Activated CD8-positive, alpha-beta memory T cell treated with anti-CD3 and anti-CD28 coated beads, Interleukin-2, amount 50 U/mL, for 1 hour (primary cell): ENCODE data around the gene AQP12A.
"Not testable (repeated sequence)": the region's sequence is repeated elsewhere in the genome, so short reads cannot be mapped to it uniquely, and the experiment has no call there.

ENCODE experiments used
- DNase-seq: peaks from one replicate; pipeline ENCODE4 v3.0.0-alpha.2; 2020; ENCODE audit errors: extremely low read depth

The AQP12A gene

GRCh38 chr2:240691631-240692420 is at the start of gene AQP12A:
Gene AQP12A, plus strand, starts transcription at chr2:240691866. Its CDS starts 48 bp downstream, at chr2:240691914.
- not testable (repeated sequence) for DNase-seq

DNA sequence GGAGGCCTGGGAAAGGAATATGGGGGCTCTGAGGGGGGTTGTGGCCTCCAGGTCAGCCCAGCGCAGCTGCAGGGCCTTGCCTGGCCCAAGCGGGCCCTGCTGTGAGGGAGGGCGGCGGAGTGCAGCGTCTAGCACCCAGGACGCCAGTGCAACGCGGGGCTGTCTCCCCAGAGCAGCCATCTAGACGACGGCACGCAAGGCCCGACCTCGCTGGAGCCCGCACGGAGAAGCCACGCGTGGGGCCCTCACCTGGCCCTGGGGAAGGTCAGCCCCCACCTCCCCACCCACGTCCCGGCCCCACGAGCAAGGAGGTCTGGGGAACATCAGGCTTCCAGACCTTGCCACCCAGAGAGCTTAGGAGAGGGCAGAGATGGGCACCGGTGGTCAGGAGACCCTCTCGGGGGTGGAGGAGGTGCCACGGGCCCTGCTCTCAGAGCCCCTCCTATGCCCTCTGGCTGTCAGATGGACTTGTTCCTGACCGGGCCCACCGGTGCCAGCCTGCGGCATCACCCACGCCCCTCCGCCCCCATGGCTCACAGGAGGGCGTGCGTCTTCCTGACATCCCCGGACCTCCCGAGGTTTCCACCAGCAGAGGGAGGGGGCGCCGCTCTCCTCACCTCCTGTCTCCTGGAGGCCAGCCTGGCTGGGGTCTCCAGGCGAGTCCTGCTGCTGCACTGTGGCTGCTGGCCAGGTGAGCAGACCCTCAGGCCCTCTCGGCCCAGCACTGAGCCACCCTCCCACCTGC is 49.4 kb upstream of the AQP12A start:
- DNase-seq: no peak

GRCh38 chr2:240642806-240643092 is 48.9 kb upstream of the AQP12A start:
- no peak for DNase-seq

DNA sequence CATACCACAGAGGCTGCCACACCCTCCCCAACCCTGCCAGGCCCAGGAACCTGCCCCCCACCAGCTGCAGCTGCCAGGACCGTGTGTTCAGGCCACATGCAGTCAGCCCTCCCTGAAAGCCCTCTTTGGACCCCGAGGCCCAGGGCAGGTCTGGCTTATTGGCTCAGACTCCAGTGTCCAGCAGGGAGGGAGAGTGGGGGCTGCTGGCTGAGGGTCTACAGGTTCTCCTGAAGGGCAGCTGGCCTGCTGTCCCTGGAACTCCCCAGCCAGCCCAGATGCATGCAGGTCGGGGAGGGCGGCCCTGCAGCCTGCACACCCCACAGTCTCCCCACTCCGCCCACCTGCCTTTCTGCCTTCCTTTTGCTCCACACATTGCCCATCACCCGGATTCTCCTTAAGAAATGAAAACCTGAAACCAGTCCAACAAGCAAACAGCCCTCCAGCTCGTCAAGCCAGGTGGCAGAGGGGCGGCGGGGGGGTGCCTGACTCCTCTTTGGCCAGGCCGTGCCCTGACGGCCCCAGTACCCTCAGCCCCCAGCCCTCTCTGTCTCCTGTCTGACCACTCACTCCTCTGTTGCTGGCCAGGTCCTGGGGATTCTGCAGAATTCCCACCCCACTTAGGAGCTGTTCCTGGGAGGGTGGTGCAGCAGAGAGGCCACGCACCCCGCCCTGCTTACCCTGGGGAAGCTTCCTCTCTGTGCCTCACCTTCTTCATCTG is 48.4 kb upstream of the AQP12A start:
- no peak for DNase-seq

- no peak for DNase-seq
Observed at GRCh38 chr2:240643811-240644150, 47.9 kb upstream of the AQP12A start.

DNA sequence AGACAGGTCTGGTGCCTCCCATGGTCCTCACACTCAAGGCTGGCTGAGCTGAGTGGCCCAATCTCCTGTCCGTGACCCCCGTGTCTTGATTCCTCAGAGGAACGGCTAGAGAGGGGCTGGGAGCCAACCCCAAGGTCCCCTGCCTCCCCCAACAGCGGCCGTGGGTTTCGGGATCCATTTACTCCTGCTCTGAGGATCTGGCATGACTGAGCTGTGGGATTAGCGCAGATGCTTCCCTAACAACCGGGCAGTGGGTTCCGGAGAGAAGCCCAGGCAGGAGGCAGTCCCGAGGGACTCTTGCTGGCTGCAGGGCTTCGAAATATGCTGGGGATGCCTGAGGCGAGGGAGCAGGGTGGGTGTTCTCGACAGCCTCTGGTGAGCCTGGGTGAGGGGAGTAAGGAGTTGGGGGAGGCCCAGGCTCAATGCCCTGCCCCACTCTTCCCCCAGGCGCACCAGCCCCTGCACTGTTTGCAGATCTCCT is 47.5 kb upstream of the AQP12A start:
- no peak for DNase-seq

GRCh38 chr2:240644859-240645301 is 46.8 kb upstream of the AQP12A start:
- DNase-seq: no peak

DNA sequence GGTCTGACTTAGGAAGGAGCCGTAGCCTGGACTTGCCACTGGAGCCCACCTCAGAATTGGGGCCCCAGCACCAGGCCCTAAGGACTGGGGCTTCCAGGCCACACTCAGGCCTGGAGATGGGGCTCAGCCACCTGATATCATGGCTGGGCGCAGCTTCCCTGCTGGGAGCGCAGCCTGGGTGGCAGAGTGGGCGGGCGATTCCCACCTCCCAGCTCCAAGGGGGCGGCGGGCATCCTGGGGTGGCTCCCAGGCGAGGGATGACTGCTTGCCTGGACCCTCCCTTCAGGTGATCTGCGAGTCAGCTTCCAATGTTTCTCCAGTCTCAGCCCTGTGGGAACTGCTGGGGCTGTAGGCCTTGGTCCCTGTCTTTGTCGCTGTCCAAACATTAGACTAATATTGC is 46.3 kb upstream of the AQP12A start:
- DNase-seq: no peak

- DNase-seq: no peak
Observed at GRCh38 chr2:240645801-240646175, 45.9 kb upstream of the AQP12A start.

DNA sequence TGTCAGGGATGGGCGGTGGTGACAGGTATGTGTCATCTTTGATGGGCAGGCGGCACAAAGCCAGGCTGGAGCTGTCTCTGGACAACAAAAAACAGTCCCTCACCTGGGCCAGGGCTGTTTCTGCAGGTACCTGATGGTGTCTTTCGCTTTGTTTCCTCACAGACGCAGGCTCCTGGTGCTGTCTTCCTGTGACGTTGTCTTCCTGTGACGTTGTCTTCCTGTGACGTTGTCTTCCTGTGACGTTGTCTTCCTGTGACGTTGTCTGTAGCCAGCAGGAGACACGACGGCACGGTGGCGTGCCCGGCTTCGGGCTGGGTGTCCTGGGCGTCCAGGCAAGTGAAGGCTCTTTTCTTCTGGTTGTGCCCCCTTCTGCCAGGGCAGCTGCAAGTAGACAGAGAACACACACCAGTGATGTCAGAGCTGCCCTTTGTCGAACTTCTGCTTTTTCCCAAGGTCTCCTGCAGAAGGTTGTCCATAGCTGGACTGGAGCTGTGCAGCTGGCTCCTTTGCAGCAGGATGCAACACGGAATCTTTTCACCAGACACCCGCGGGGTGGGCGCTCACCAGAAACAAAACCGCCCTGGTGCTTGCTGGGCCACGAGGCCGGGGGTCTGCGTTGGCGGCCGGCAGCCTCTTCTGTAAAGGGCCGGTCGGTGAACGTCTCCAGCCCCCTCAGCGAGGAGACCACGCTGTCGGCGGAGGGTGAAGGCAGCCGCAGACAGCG is 45.3 kb upstream of the AQP12A start:
- DNase-seq: no peak

GRCh38 chr2:240646900-240647502 is 44.7 kb upstream of the AQP12A start:
- DNase-seq: no peak

- DNase-seq: no peak
Observed at GRCh38 chr2:240647503-240648154, 44.0 kb upstream of the AQP12A start.

DNA sequence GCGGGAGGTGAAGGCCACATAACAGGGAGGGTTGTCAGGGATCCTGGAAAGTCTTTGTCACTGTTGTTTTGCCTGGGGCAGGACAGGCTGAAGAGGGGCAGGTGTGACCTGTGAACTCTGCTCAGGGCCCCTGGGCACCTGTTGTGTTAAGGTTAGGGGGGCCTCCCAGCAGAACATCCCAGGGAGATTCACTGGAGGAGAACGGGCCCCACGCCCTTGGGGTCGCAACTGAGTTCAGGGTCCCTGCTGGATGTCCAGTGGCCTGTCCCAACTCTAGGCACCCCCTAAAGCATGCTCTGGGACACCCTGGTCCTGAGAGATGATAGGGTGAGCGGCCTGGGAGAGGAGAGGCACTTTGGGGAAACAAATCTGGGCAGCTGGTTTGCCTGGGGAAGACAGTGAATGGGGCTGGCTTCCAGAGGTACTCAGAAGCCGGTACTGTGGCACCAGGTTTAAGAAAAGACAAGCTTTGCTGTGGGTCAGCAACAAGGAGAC is 43.5 kb upstream of the AQP12A start:
- DNase-seq: no peak

- DNase-seq: no peak
Observed at GRCh38 chr2:240648650-240649275, 42.9 kb upstream of the AQP12A start.

DNA sequence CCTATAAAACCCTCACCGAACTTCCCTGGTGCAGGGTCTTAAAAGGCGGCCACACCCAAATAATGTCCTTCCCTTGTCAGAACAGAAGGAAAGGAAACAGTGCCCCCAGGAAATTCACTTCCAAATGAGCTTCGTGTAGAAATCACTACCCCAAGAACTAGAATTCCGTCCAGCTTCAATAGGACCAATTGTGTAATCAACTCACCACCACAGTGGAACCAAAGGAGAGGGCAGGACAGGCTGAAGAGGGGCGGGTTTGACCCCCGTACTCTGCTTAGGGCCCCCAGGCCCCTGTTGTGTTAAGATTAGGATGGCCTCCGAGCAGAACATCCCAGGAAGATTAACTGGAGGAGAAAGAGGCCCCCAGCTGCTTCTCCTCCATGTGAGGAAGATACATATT is 42.3 kb upstream of the AQP12A start:
- DNase-seq: no peak

DNA sequence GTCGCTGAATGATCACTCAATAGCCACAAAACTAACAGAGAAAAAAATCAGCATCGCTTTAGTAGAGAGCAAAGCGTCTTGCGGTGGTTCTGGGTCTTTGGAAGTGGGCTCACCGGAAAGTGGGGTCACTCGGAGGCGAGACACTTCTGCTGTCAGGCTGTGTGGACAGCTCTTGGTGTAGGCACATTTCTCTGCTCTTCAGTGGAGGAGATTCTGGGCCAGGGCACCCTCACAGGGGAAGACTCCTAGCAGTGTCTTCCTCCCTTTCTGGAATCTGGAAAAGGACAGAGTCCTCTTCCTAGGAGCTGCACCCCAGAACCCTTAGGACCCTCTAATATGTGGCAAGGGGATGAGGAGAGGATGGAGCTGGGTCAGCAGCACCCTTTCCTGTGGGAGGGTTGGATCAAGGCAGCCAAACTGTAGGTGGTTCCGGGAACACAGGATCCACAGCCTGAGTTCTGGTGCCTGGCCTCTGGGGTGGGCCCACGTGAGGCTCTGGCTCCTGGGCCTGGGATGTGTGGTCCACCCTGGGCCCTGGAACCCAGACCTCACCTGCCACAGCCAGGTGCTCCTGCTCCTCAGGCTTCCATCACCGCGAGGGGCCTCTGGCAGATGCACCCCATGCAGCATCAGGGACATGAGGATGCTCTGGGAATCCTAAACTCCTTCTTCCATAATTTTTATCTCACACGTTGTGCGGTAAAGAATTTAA is 41.3 kb upstream of the AQP12A start:
- DNase-seq: no peak

DNA sequence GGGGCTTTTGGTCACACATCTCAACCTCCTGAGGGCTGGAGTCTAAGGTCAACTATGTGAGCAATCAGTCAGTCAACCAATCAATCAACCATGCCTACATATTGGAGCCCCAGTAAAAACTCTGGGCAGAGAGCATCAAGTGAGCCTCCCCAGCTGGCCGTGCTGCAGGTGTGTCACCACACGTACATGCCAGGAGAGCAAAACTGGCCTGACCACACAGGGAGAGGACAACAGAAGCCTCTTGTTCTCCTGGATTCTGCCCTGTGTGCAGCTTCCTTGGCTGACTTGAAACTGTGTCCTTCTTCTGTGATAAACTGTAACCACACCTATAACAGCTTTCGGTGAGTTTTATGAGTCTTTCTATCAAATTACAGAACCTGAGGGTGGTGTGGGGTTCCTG is 40.5 kb upstream of the AQP12A start:
- no peak for DNase-seq

DNA sequence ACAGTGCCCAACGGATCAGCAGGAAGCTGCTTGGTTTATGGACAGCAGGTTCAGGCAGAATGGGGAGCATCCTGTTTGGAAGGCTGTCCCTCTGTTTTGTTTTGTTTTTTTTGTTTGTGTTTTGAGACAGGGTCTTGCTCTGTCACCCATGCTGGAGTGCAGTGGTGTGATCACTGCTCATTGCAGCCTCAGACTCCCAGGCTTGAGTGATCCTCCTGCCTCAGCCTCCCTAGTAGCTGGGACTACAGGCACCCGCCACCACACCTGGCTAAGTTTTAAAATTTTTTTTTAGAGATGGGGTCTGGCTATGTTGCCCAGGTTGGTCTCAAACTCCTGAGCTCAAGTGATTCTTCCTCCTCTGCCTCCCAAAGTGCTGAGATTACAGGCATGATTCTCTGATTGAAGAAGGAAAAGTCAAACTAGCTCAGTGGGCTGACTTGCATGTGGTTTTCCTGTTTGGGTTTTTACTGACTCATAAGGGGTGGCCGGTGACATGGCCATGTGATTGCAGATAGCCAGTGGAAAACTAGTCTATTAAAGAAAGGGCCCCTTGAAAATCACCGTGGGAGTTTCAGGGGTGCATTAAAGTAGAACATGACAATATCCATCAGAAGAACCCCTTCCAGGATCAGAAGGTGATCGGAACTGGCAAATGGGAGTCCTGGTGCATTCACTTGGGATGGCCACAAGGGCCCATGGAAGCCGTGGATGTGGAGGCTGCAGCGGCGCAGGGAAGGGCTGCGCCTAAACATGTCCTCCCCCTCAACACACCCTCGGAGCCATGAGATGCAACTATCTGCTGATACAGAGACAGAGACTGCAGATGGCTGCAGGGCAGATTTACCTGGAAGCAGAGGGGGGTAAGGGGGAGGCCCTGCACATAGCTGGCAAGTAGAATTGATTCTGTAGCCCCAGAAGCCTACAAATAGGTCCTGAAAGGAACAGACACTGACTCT is 35.5 kb upstream of the AQP12A start:
- DNase-seq: no peak

- not testable (repeated sequence) for DNase-seq
Observed at GRCh38 chr2:240659883-240660282, 31.8 kb upstream of the AQP12A start.
